CD4-positive, alpha-beta T cell (primary cell): Measurements from ENCODE around the gene HAS3. TPM values are rescaled to one million over a fixed set of nuclear protein-coding genes. Genes with fewer than 3 reads are reported as not detected.

Experiments used
- ATAC-seq: fragments of 200-7000 bp; cut with Tn5 transposase; one replicate; pipeline ENCODE4 v1.10.0; 2022; ENCODE audit warnings: mild to moderate bottlenecking; ENCODE audit not compliant: poor library complexity
- CTCF ChIA-PET: fragments of 350-600 bp; sonication (Branson Sonifier 250); formaldehyde crosslinking; loops from one replicate; lab custom pipeline; 2021; ENCODE audit warnings: antibody characterized with exemption, inconsistent platforms; lab: Charles Lee
- POLR2A ChIA-PET: fragments of 350-600 bp; sonication (Branson Sonifier 250); formaldehyde crosslinking; loops from one replicate; lab custom pipeline; 2021; ENCODE audit warnings: antibody characterized with exemption, inconsistent platforms; lab: Charles Lee
- DNase-seq, 14 experiments: peaks; one replicate each; pipeline ENCODE4 v3.0.0-alpha.2; 2013 to 2020; ENCODE audit warnings: mixed read lengths in 2 of 14
- H3K27ac ChIP-seq, 2 donors: one replicate each; pipeline versions ENCODE4 v1.5.1 to v1.7.0; 2013; ENCODE audit warnings: low read length in 2 of 2, low read depth in 1 of 2, mild to moderate bottlenecking in 1 of 2
- H3K27me3 ChIP-seq, 2 experiments: 1 replicate in 1 of 2; 2 replicates in 1 of 2; pipeline versions ENCODE4 v1.6.1 to v1.7.0; 2013; ENCODE audit warnings: low read length in 2 of 2, control low read depth in 1 of 2, mild to moderate bottlenecking in 1 of 2, moderate library complexity in 1 of 2; ENCODE audit not compliant: insufficient read depth in 2 of 2, control insufficient read depth in 1 of 2
- H3K36me3 ChIP-seq: one replicate; pipeline ENCODE4 v1.6.1; 2013; ENCODE audit warnings: low read length, control low read depth; ENCODE audit not compliant: insufficient read depth
- H3K4me1 ChIP-seq: one replicate; pipeline ENCODE4 v1.6.1; 2013; ENCODE audit warnings: low read length, control low read depth; ENCODE audit not compliant: insufficient read depth
- H3K4me3 ChIP-seq: one replicate; pipeline ENCODE4 v1.5.1; 2013; ENCODE audit warnings: mild to moderate bottlenecking, low read length, moderate library complexity
- H3K9me3 ChIP-seq, 2 experiments: 1 replicate in 1 of 2; 2 replicates in 1 of 2; pipeline versions ENCODE4 v1.6.1 to v1.7.0; 2013; ENCODE audit warnings: low read length in 2 of 2, mild to moderate bottlenecking in 2 of 2, control low read depth in 1 of 2, moderate library complexity in 1 of 2; ENCODE audit not compliant: control insufficient read depth in 1 of 2, insufficient read depth in 1 of 2
- H3K27ac Mint-ChIP-seq: one replicate; pipeline ENCODE4 v1.8.0; 2020; ENCODE audit warnings: mixed read lengths
- H3K27me3 Mint-ChIP-seq: one replicate; pipeline ENCODE4 v1.8.0; 2021; ENCODE audit warnings: mixed read lengths
- H3K36me3 Mint-ChIP-seq: one replicate; pipeline ENCODE4 v1.8.0; 2021; ENCODE audit warnings: low read depth, mixed read lengths
- H3K4me1 Mint-ChIP-seq: one replicate; pipeline ENCODE4 v1.8.0; 2021; ENCODE audit warnings: low read depth, mixed read lengths
- H3K4me3 Mint-ChIP-seq: one replicate; pipeline ENCODE4 v1.8.0; 2020; ENCODE audit warnings: mild to moderate bottlenecking, mixed read lengths
- H3K9me3 Mint-ChIP-seq: one replicate; pipeline ENCODE4 v1.8.0; 2020; ENCODE audit warnings: mixed read lengths
- CTCF ChIP-seq: fragments of 200-600 bp; IDR thresholded peaks from one replicate; pipeline ENCODE4 v1.8.0; 2022; ENCODE audit warnings: antibody characterized with exemption, mild to moderate bottlenecking
- intact Hi-C, 2 experiments: fragments of 100-400 bp; cut with DNase I in 1 of 2; cut with micrococcal nuclease in 1 of 2; formaldehyde crosslinking; loops; one replicate each; pipeline versions ENCODE4 v1.15.1 to v1.9.0; 2023 to 2025; cut with DNase I, micrococcal nuclease
- total RNA-seq, 174 experiments: library from RNA in 2 of 174; stranded (reverse) in 2 of 174; gene quantifications; one replicate each; pipeline ENCODE4 v1.2.3 and lab custom pipeline; 2021 to 2026

Gene HAS3
- total RNA-seq, 2 experiments from 2014 or later = 3.2 to 3.4 TPM

GRCh38 chr16:69157196-69157595 is 51.7 kb downstream of the HAS3 start:
- Histone ChIP-seq H3K27me3 (no peaks in the 10 kb centered on the region), H3K9me3 (no peaks in the 10 kb centered on the region), H3K36me3 (peaks cover 72% of the 10 kb centered on the region), H3K27ac (no peak overlapping the region), H3K4me1 (no peaks in the 10 kb centered on the region), H3K4me3 (no peak overlapping the region)
- POLR2A ChIA-PET = interaction anchor here (0.9 kb wide), 1 partner anchor 9 kb away, joined by 3 read pairs; no protein-coding TSS in a partner anchor
- intact Hi-C loops = no loop called here
- Mint-ChIP-seq H3K27ac (no peak overlapping the region), H3K4me1 (no peaks in the 10 kb centered on the region), H3K27me3 (no peaks in the 10 kb centered on the region), H3K36me3 (peaks cover 80% of the 10 kb centered on the region), H3K4me3 (no peak overlapping the region), H3K9me3 (no peaks in the 10 kb centered on the region)
- CTCF ChIA-PET = no interaction called here
- ATAC-seq (no peak), DNase-seq (no peak)
- TF ChIP-seq CTCF = no peak

GRCh38 chr16:69160192-69160591 is 54.7 kb downstream of the HAS3 start:
- peaks cover 80% of the 10 kb centered on the region for H3K36me3 Mint-ChIP-seq
- H3K9me3 Mint-ChIP-seq = no peaks in the 10 kb centered on the region
- POLR2A ChIA-PET = no interaction called here

GRCh38 chr16:69165584-69165983 is 60.1 kb downstream of the HAS3 start:
- intact Hi-C loops = no loop called here
- Histone ChIP-seq H3K27me3 (no peaks in the 10 kb centered on the region), H3K9me3 (no peaks in the 10 kb centered on the region), H3K27ac (no peak overlapping the region), H3K36me3 (peaks cover 67% of the 10 kb centered on the region), H3K4me1 (peaks cover 14% of the 10 kb centered on the region), H3K4me3 (no peak overlapping the region)
- ChIA-PET POLR2A (interaction anchor here (1.1 to 2.1 kb wide), 2 partner anchors 9 to 22 kb away, joined by 3 to 20 read pairs; partner anchors contain the start of gene SNTB2), CTCF (interaction anchor here (1.9 kb wide), 1 partner anchor 16 kb away, joined by 6 read pairs; no protein-coding TSS in a partner anchor)
- Mint-ChIP-seq H3K9me3 (no peaks in the 10 kb centered on the region), H3K4me1 (peaks cover 23% of the 10 kb centered on the region), H3K4me3 (no peak overlapping the region), H3K36me3 (peaks cover 88% of the 10 kb centered on the region), H3K27me3 (no peaks in the 10 kb centered on the region), H3K27ac (peak overlapping the region; percentile 50)
- TF ChIP-seq CTCF = no peak
- no peak for DNase-seq
- no peak for ATAC-seq

More at GRCh38 chr16:69160192-69160591, 54.7 kb downstream of the HAS3 start:
- Histone ChIP-seq H3K4me3 (no peak overlapping the region), H3K27me3 (no peaks in the 10 kb centered on the region), H3K9me3 (no peaks in the 10 kb centered on the region), H3K36me3 (peaks cover 66% of the 10 kb centered on the region), H3K4me1 (no peaks in the 10 kb centered on the region), H3K27ac (no peak overlapping the region)
- Mint-ChIP-seq H3K4me3 (no peak overlapping the region), H3K27me3 (no peaks in the 10 kb centered on the region), H3K27ac (no peak overlapping the region), H3K4me1 (peaks cover under 1% of the 10 kb centered on the region)
- no peak for TF ChIP-seq CTCF
- ATAC-seq (no peak), DNase-seq (no peak)
- intact Hi-C loops = no loop called here
- CTCF ChIA-PET = no interaction called here
